ENCODE measurements around the gene PAX3.

GRCh38 chr2:222319586-222320435 lies 21.0 kb upstream of the PAX3 start:
- TF ChIP-seq POLR2A (IDR thresholded peaks at IDR 0.05): no peak
- no peak for TF ChIP-seq CTCF (IDR thresholded peaks at IDR 0.05 in 4 of 5, conservative IDR thresholded peaks at IDR 0.05 in 1 of 5)
